GM12875 (cell line): ENCODE results near the gene CLDND2.

Experiments used
- H3K4me3 ChIP-seq: one replicate; pipeline ENCODE4 v1.5.1; 2011; ENCODE audit warnings: low read depth, low read length, control low read depth
- CTCF ChIP-seq: IDR thresholded peaks from 2 replicates; pipeline ENCODE4 v1.5.1; 2011; ENCODE audit warnings: low read depth, mild to moderate bottlenecking, control low read depth, inconsistent platforms, low read length, moderate library complexity, borderline replicate concordance; ENCODE audit not compliant: insufficient read depth

Gene CLDND2

GRCh38 chr19:51341066-51341465, 27.7 kb downstream of the CLDND2 start:
- no peak for TF ChIP-seq CTCF
- H3K4me3 ChIP-seq: no peak overlapping the region

GRCh38 chr19:51339687-51340656, 28.8 kb downstream of the CLDND2 start:
- peak; percentile 48; the same call in 1 of the 2 replicates for TF ChIP-seq CTCF
- peak overlapping the region; percentile 56 for H3K4me3 ChIP-seq

DNA sequence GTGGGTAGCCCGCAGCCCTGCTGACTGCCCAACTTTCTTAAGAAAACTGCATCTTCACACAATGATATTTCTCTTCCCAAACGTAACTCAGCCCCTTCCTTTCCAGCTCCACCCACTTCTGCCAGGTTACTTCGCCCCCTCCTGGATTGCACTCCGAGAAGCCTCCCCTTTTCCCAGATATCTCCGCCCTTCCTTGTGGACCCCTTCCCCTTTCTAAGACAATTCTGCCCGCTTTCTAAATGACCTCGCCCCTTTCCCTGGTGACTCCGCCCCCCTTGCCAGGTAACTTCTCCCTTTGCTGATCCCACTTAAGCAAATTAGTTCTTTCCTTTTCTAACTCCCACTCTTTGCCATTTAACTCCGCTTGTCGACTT, 29.5 kb downstream of the CLDND2 start:
- peak overlapping the region; percentile 56 for H3K4me3 ChIP-seq

GRCh38 chr19:51338563-51339312, 30.1 kb downstream of the CLDND2 start:
- peak overlapping the region; percentile 56 for H3K4me3 ChIP-seq
- peak; percentile 86 for TF ChIP-seq CTCF

More for the DNA sequence above, 29.5 kb downstream of the CLDND2 start:
- TF ChIP-seq CTCF: no peak

DNA sequence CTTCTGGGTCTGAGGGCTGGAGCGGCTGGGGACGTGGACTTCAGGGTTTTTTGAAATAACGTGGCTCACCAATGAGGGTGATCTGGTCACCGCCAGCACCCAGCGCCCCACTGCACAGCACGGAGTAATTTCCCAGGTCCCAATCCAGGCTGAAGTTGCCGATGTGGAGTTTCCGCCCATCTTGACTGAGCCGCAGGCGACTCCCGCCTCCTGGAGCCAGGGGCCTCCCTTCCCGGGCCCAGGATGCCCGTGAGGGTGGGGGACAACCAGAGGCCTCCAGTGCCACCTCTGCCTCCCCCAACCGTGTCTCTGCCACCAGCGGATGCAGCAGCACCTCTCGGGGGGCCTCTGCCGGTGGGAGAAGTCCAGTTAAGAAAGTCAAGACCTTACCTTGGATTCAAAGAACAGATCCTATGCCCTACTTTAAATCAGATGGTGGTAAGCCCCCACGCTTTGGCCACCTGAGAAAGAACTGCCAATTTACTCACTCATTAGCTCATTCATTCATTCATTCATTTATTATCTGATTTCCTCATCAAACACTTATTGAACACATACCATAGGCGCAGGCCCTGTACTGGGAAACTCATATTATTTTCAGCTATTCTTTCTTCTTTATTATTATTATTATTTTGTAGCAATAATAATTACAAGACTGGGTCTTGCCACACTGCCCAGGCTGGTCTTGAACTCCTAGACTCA, 30.8 kb downstream of the CLDND2 start:
- no peak for TF ChIP-seq CTCF
- H3K4me3 ChIP-seq: no peak overlapping the region

- no peak for TF ChIP-seq CTCF
- H3K4me3 ChIP-seq: no peak overlapping the region
Observed at GRCh38 chr19:51337141-51337860, 31.5 kb downstream of the CLDND2 start.
